Type B pancreatic cell (in vitro differentiated cells): ENCODE measurements around the gene AGFG2. TPM values are rescaled to one million over a fixed set of nuclear protein-coding genes. Genes with fewer than 3 reads are reported as not detected.
"Not testable (repeated sequence)": the region's sequence is repeated elsewhere in the genome, so short reads cannot be mapped to it uniquely, and the experiment has no call there.

Experiments used
- DNase-seq: peaks from one replicate; pipeline ENCODE4 v3.0.0; 2021; ENCODE audit warnings: mixed read lengths; ENCODE audit not compliant: unreplicated experiment; ENCODE audit errors: extremely low spot score
- H3K27ac Mint-ChIP-seq: 2 replicates; pipeline ENCODE4 v1.8.0; 2021; ENCODE audit warnings: mild to moderate bottlenecking, mixed read lengths
- H3K27me3 Mint-ChIP-seq: 2 replicates; pipeline ENCODE4 v1.8.0; 2021; ENCODE audit warnings: mixed read lengths
- H3K36me3 Mint-ChIP-seq: 2 replicates; pipeline ENCODE4 v1.8.0; 2021; ENCODE audit warnings: mixed read lengths
- H3K4me1 Mint-ChIP-seq: one replicate; pipeline ENCODE4 v1.8.0; 2021; ENCODE audit warnings: mixed read lengths; ENCODE audit not compliant: unreplicated experiment
- H3K4me3 Mint-ChIP-seq: 2 replicates; pipeline ENCODE4 v1.8.0; 2021; ENCODE audit warnings: mild to moderate bottlenecking, mixed read lengths
- H3K9me3 Mint-ChIP-seq: 2 replicates; pipeline ENCODE4 v1.8.0; 2021; ENCODE audit warnings: mixed read lengths
- total RNA-seq: library from RNA; stranded (reverse); gene quantifications from 2 replicates; pipeline ENCODE4 v1.2.1, GENCODE V29; 2021; ENCODE audit warnings: low replicate concordance
- TF ChIP-seq, protein P1 (sequence below): fragments of 200-600 bp; sonication (generic); conservative IDR thresholded peaks from 2 replicates; pipeline ENCODE4 v1.5.0; 2021; ENCODE audit warnings: antibody characterized with exemption, mild to moderate bottlenecking

Gene AGFG2
- total RNA-seq, 1 donor from 2014 or later, result 16.3 TPM

DNA sequence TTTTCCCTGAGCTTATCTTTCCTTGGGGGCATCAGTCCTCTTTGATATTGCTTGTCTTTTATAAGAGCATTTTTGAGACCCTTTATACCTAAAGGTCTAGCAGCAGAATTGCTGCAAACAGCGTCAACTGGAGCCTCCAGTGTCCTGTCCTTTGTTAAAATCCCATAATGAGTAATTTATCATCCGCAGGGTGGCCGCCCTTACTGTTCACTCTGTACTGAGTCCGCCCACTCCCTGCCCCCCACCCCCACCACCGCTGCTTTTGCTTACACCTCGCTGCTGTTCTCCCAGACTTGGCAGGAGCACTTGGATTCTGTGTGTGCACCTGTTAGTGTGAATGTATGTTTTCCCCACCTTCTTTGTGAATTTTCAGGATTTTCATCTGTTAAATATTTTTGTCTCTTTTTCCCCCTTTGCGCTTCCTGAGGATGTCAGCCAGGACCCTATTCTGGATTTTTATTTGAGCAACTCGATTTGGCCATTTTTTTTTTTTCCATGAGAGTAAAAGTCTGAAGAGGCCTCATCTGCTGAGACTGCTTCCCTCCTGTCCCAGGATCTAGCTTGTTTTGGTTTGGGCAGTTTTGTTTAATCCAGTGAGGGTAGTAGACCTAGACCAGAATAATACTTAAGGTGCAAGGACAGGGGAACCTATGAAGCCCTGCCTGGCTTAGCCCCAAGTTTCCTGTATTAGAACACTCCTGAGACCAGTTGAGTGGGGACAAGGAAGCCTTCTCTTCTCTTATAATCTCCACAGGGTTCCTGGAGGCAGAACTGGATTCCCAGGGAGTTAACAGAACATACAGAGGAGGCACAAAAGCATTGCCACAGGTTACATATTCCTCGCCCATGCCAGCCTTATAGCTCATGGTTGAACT lies 8.2 kb downstream of the AGFG2 start:
- Mint-ChIP-seq H3K4me1 (peaks cover 54% of the 10 kb centered on the region), H3K36me3 (peaks cover 3% of the 10 kb centered on the region)

GRCh38 chr7:100547872-100548271 lies 8.9 kb downstream of the AGFG2 start:
- TF ChIP-seq, protein P1, sequence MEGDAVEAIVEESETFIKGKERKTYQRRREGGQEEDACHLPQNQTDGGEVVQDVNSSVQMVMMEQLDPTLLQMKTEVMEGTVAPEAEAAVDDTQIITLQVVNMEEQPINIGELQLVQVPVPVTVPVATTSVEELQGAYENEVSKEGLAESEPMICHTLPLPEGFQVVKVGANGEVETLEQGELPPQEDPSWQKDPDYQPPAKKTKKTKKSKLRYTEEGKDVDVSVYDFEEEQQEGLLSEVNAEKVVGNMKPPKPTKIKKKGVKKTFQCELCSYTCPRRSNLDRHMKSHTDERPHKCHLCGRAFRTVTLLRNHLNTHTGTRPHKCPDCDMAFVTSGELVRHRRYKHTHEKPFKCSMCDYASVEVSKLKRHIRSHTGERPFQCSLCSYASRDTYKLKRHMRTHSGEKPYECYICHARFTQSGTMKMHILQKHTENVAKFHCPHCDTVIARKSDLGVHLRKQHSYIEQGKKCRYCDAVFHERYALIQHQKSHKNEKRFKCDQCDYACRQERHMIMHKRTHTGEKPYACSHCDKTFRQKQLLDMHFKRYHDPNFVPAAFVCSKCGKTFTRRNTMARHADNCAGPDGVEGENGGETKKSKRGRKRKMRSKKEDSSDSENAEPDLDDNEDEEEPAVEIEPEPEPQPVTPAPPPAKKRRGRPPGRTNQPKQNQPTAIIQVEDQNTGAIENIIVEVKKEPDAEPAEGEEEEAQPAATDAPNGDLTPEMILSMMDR, result peak; percentile 16
- H3K9me3 Mint-ChIP-seq, result no peaks in the 10 kb centered on the region
- no peak overlapping the region for H3K4me3 Mint-ChIP-seq
- H3K4me1 Mint-ChIP-seq, result peaks cover 49% of the 10 kb centered on the region
- H3K36me3 Mint-ChIP-seq, result peaks cover 8% of the 10 kb centered on the region
- H3K27ac Mint-ChIP-seq, result peak overlapping the region; percentile 89
- no peaks in the 10 kb centered on the region for H3K27me3 Mint-ChIP-seq
- no peak for DNase-seq

More for the DNA sequence above, 8.2 kb downstream of the AGFG2 start:
- Mint-ChIP-seq H3K9me3 (no peaks in the 10 kb centered on the region), H3K4me3 (peak overlapping the region; percentile 40), H3K27ac (peak overlapping the region; percentile 89), H3K27me3 (no peaks in the 10 kb centered on the region)
- TF ChIP-seq, protein P1, result no peak
- DNase-seq, result no peak

- peaks cover 45% of the 10 kb centered on the region for H3K4me1 Mint-ChIP-seq
- not testable (repeated sequence) for H3K27me3 Mint-ChIP-seq, H3K4me3 Mint-ChIP-seq, H3K9me3 Mint-ChIP-seq, DNase-seq, H3K27ac Mint-ChIP-seq
- peaks cover 10% of the 10 kb centered on the region for H3K36me3 Mint-ChIP-seq
Measured at GRCh38 chr7:100548446-100548845, 9.4 kb downstream of the AGFG2 start.

DNA sequence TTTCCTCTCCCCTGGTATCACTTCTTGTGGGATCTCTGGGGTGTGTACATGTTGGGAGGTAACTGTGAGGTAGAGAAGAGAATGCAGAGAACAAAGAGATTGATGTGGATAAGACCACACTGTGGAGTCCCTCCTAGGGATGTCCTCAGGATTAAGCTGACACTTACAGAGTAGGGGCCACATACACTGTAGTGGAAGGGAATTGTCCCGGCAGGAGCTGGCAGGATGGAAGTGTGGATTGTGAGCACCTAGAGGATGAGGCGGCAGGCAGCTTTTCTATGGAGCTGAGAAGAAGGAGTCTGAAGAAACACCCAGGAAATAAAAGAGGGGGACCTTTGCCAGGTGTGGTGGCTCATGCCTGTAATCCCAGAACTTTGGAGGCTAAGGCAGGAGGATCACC lies 13.5 kb downstream of the AGFG2 start:
- TF ChIP-seq, protein P1, result no peak
- Mint-ChIP-seq H3K27ac (no peak overlapping the region), H3K4me3 (no peak overlapping the region), H3K27me3 (no peaks in the 10 kb centered on the region), H3K9me3 (no peaks in the 10 kb centered on the region), H3K4me1 (peaks cover 5% of the 10 kb centered on the region), H3K36me3 (peaks cover 21% of the 10 kb centered on the region)
- DNase-seq, result no peak

DNA sequence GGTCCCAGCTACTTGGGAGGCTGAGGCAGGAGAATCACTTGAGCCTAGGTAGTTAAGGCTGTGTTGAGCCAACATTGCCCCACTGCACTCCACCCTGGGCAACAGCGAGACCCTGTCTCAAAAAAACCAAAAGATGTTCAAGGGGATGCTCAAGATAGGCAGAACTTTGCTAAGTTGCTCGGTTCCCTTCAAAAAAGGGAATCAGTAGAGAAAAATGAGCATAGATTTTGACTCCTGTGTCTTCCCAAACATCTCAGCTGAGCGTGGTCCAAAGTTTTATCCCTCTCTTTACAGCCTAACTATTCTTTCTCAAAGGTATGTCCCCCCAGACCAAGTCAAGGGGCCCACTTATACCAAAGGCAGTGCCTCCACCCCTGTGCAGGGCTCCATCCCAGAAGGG lies 14.0 kb downstream of the AGFG2 start:
- no peak for DNase-seq
- Mint-ChIP-seq H3K4me1 (peaks cover under 1% of the 10 kb centered on the region), H3K36me3 (peaks cover 21% of the 10 kb centered on the region), H3K9me3 (no peaks in the 10 kb centered on the region), H3K27me3 (no peaks in the 10 kb centered on the region), H3K27ac (no peak overlapping the region), H3K4me3 (no peak overlapping the region)
- TF ChIP-seq, protein P1, result no peak

DNA sequence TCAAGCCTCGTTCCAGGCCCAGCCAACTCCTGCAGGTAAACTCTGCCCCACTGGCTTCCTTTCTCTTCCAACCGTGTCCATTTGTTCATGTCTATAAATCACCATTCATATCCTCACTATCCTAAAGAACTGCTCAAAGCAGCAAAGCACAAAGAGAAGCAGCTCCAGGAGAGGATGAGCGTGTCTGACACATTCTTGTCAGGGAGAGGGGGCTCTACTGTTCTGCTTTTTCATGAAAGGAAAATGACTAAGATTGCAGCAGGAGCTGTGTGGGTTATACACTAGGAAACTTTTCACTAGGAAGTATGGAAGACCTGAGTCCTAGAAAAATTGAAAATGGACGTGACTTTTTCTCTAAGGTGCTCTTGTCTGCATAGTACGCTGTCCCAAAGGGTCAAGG lies 16.7 kb downstream of the AGFG2 start:
- Mint-ChIP-seq H3K27ac (no peak overlapping the region), H3K36me3 (peaks cover 18% of the 10 kb centered on the region)

More for the DNA sequence above, 16.7 kb downstream of the AGFG2 start:
- TF ChIP-seq, protein P1, result no peak
- DNase-seq, result no peak
- Mint-ChIP-seq H3K4me1 (no peaks in the 10 kb centered on the region), H3K9me3 (no peaks in the 10 kb centered on the region), H3K4me3 (no peak overlapping the region), H3K27me3 (no peaks in the 10 kb centered on the region)
